Activated T-cell treated with anti-CD3 and anti-CD28 coated beads, Interleukin-2, amount 50 U/mL, for 72 hours (primary cell): Measurements from ENCODE around the gene ABLIM1. TPM values are rescaled to one million over a fixed set of nuclear protein-coding genes. Genes with fewer than 3 reads are reported as not detected.

Experiments
- ATAC-seq, 2 donors: fragments of 150-1000 bp; cut with Tn5 transposase; replicated peaks in 1 of 2; 2 replicates each; pipeline ENCODE4 v1.10.0; 2021; ENCODE audit warnings: moderate library complexity in 2 of 2, mild to moderate bottlenecking in 1 of 2
- DNase-seq, 2 donors: peaks; one replicate each; pipeline ENCODE4 v3.0.0; 2021 to 2022; ENCODE audit warnings: mixed read lengths in 1 of 2
- H3K27ac Mint-ChIP-seq: one replicate; pipeline ENCODE4 v1.8.0; 2022; ENCODE audit warnings: mild to moderate bottlenecking, moderate library complexity, mixed read lengths
- H3K27me3 Mint-ChIP-seq: one replicate; pipeline ENCODE4 v1.8.0; 2022; ENCODE audit warnings: low read depth, mixed read lengths
- H3K36me3 Mint-ChIP-seq, 2 donors: one replicate each; pipeline ENCODE4 v1.8.0; 2022; ENCODE audit warnings: mixed read lengths in 2 of 2, mild to moderate bottlenecking in 1 of 2; ENCODE audit not compliant: insufficient read depth in 2 of 2
- H3K4me1 Mint-ChIP-seq: one replicate; pipeline ENCODE4 v1.8.0; 2022; ENCODE audit warnings: low read depth, mixed read lengths
- H3K4me3 Mint-ChIP-seq, 2 donors: one replicate each; pipeline ENCODE4 v1.8.0; 2022; ENCODE audit warnings: mild to moderate bottlenecking in 2 of 2, mixed read lengths in 2 of 2, moderate library complexity in 2 of 2
- H3K9me3 Mint-ChIP-seq, 2 donors: one replicate each; pipeline ENCODE4 v1.8.0; 2022; ENCODE audit warnings: mixed read lengths in 2 of 2
- total RNA-seq, 2 donors: library from RNA; stranded (reverse); gene quantifications; one replicate each; pipeline ENCODE4 v1.2.3, GENCODE V29; 2022

Gene ABLIM1
- total RNA-seq, 2 donors from 2014 or later = 186 to 219 TPM

DNA sequence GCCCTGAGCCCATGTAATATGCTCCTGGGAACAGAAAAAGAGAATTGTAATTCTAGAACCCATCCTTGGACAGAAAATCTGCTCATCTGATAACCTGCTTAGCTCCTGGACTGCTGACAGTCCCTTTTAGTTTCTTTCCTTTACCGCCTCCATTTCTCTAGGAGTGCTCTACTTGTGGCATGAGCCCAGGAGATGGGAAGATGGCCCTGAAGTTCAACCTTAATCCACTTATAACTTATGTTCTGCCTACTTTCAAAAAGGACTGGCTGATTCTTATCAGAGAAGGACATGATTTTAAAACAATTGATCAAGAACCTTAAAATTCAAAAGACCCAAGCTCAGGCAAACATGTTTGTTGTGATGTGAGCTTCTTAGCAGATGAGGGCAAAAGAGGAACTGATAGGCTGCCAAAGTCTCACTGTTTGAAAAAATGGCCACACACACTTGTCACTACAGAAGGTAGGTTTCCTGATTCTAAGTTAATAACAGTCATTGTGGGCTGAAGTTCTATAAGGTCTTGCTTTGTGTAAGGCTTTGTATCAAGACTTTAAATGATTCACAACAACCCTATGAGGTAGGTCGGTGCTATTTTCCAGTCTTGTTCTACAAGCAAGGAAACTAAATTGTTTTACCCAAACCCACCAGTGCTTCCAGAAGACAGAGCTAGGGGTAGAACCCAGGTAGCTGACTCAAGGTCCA, 159.5 kb downstream of the ABLIM1 start:
- Mint-ChIP-seq H3K27ac (peak overlapping the region; percentile 99), H3K27me3 (no peaks in the 10 kb centered on the region), H3K36me3 (peaks cover 14 to 21% of the 10 kb centered on the region in 2 donors), H3K4me3 (peak overlapping the region; percentile 57 to 90), H3K9me3 (peaks cover 3 to 4% of the 10 kb centered on the region in 2 donors), H3K4me1 (peaks cover 97% of the 10 kb centered on the region)
- peak in 1 of 2 donors; percentile 37 for DNase-seq
- ATAC-seq = peak; percentile 69 to 76

DNA sequence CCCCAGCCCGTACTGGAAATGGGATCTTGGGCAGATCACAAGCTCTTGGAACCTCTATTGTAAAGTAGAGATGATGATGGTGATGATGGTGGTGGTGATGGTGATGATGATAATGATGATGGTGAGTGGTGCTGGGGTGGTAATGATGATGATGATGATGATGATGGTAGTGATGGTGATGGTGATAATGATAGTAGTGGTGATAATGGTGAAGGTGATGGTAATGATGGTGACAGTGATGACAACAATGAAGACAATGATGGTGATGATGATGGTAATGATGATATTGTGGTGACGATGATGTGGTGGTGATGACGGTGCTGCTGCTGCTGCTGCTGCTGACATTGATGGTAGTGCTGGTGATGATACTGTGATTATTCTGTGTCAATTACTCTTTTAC, 162.8 kb downstream of the ABLIM1 start:
- no peaks in the 10 kb centered on the region for H3K27me3 Mint-ChIP-seq
- H3K9me3 Mint-ChIP-seq = peaks cover 3 to 4% of the 10 kb centered on the region in 2 donors
- H3K4me1 Mint-ChIP-seq = peaks cover 91% of the 10 kb centered on the region
- DNase-seq = no peak
- peak overlapping the region; percentile 0 to 5 for H3K4me3 Mint-ChIP-seq
- peaks cover 8 to 12% of the 10 kb centered on the region in 2 donors for H3K36me3 Mint-ChIP-seq
- peak in 1 of 2 donors; percentile 22 for ATAC-seq
- H3K27ac Mint-ChIP-seq = peak overlapping the region; percentile 12

DNA sequence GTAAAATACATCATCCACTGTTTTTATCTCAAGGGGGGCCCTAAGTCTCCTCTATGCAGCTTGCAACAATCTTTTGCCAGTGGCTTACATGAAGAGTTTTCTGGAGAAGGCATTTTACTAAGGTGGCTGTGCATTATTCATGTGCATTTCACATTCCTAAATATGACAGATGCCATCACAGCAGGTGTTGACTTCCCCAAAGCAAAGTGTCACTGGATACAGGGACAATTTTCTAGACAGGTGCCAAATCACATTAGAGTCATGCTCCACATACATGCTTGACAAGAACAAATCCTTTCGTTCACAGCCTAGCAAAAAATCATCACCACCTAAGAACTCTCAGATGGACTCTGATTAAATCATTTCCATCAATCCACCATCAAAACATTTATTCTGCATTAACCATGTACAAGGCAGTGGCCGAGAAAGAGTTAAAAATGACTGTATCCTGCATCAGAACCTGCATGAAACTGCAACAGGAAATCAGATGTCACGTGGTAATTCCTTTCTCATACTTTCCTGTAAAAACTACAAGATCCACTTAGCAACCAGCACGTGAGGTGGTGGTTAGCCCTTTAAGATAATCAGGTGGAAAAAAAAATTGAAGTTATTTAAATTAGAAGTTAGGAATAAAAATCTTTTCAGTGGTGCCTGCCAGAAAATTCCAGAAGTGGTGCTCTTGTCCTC, 165.6 kb downstream of the ABLIM1 start:
- peaks cover 8 to 19% of the 10 kb centered on the region in 2 donors for H3K36me3 Mint-ChIP-seq

DNA sequence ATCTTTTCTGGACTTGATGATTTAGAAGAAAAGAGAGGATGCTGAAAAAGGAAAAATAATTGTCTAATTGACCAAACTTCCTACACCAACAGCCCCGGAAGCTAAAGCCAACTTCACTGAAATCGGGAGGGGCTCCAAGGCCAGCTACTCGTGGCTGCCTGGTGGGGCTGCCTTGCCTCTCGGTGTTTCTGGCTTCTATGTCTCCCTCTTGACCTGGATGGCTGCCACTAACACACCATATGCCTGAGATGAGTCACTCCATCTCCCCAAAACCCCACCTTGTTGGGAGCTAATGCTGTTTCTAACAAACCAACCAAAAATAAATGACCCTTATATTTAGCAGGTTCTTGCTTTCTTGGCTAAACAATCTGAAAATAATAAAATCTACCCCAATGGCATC, 166.1 kb downstream of the ABLIM1 start:
- H3K4me3 Mint-ChIP-seq = peak overlapping the region; percentile 61 to 77
- H3K9me3 Mint-ChIP-seq = peaks cover 3 to 4% of the 10 kb centered on the region in 2 donors
- H3K36me3 Mint-ChIP-seq = peaks cover 8 to 21% of the 10 kb centered on the region in 2 donors
- ATAC-seq (no peak), DNase-seq (no peak)
- peak overlapping the region; percentile 88 for H3K27ac Mint-ChIP-seq
- H3K4me1 Mint-ChIP-seq = peaks cover 85% of the 10 kb centered on the region
- H3K27me3 Mint-ChIP-seq = no peaks in the 10 kb centered on the region

More for the DNA sequence above, 165.6 kb downstream of the ABLIM1 start:
- H3K4me1 Mint-ChIP-seq = peaks cover 85% of the 10 kb centered on the region
- peak; percentile 63 to 66 for ATAC-seq
- H3K9me3 Mint-ChIP-seq = peaks cover 3 to 4% of the 10 kb centered on the region in 2 donors
- no peaks in the 10 kb centered on the region for H3K27me3 Mint-ChIP-seq
- peak overlapping the region; percentile 61 to 77 for H3K4me3 Mint-ChIP-seq
- H3K27ac Mint-ChIP-seq = peak overlapping the region; percentile 88
- peak; percentile 25 to 39 for DNase-seq

DNA sequence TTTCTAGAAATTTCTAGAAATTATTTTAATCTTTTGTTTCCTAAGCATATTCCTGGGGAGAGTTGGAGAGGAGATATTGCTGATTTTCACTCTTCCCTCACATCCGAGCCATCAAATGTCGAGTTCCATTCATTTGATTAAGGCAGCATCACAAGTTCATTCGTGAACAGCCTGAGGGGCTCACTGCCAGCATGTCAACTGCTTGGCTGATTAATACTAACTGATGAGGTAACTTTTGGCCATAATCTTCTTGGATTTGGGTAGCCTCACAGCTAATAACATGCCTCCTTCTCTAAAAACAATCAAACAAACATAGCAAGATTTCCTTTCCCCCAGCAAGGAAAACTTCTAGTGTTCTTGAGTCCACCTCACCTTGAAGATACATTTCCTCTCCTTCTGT, 166.7 kb downstream of the ABLIM1 start:
- Mint-ChIP-seq H3K27ac (peak overlapping the region; percentile 88), H3K9me3 (peaks cover 3 to 4% of the 10 kb centered on the region in 2 donors), H3K4me3 (peak overlapping the region; percentile 61 to 77), H3K36me3 (peaks cover 8 to 24% of the 10 kb centered on the region in 2 donors), H3K27me3 (no peaks in the 10 kb centered on the region), H3K4me1 (peaks cover 86% of the 10 kb centered on the region)
- no peak for DNase-seq
- no peak for ATAC-seq

DNA sequence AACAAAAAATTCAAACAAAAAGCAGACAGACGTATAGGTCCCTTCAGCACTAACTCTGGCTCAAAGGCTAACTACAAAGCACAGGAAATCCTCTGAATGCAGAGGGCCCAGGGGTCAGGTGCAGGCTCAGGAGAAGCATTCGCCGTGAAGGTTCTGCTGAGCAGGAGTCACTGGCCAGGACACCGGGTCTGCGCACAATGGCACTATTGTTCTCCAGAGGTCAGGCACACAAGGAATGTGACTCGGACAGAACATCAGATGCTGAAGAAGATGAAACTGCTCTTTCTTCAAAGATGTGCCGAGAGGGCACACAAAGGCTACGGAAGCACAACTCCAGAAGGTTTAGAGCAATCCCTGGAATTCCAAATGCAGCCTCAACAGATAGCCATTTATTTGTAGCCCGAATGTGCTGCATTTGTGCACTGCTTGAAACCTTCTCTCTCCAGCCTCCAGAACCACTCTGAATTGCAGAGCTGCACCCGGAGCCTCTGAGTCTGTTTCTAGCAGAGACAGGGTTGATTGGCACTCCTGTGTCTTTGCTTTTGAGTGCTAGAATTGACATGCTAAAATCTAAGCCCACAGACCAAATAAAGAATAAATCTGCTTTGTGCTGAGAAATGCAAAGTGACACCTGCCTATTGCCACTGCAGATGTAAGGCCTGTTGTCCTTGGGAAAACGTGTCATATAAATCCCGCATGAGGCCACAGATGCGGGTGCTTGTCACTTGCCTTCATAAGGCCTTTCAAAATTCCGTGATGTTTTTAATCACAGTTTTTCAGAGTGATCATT, 168.4 kb downstream of the ABLIM1 start:
- DNase-seq = no peak
- H3K27me3 Mint-ChIP-seq = no peaks in the 10 kb centered on the region
- H3K9me3 Mint-ChIP-seq = no peaks in the 10 kb centered on the region
- H3K27ac Mint-ChIP-seq = peak overlapping the region; percentile 72
- H3K4me1 Mint-ChIP-seq = peaks cover 71% of the 10 kb centered on the region
- no peak for ATAC-seq
- peaks cover 8 to 23% of the 10 kb centered on the region in 2 donors for H3K36me3 Mint-ChIP-seq
- H3K4me3 Mint-ChIP-seq = peak overlapping the region in 1 of 2 donors; percentile 46

DNA sequence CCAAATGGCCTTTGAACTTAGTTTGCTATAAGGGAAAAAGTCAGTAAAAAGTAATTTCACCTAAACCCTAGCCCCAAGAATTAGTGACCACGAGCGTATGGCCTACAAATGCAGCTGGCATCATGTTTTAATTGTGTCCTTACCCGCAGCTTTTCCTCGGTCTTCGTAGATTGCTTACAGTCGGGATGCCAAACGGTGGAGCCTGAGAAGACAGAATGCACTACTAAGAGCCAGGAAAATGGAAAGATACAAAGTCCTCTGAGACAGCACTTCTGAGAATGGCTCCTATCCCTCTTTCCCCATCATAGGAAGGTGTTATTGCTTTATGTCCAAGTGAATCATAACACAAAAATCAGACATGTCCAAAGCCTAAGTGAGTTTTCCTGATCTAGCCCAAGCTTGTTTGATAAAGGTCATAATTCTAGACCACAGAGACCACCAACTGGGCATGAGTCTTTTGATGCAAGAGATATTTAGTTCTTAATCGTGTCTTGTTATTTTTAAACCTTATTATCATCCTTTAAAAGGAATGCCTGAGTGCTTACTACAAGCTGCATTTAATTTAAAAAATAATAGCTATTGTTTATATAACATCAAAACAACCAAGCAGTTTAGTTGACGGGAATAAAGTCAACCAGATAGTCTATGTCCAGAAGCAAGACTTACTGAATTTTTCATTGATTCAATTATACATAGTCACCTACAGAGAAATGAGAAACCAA, 170.1 kb downstream of the ABLIM1 start:
- H3K27ac Mint-ChIP-seq = peak overlapping the region; percentile 98
- no peaks in the 10 kb centered on the region for H3K27me3 Mint-ChIP-seq
- ATAC-seq = no peak
- H3K4me1 Mint-ChIP-seq = peaks cover 57% of the 10 kb centered on the region
- H3K36me3 Mint-ChIP-seq = peaks cover 10 to 33% of the 10 kb centered on the region in 2 donors
- DNase-seq = no peak
- H3K4me3 Mint-ChIP-seq = peak overlapping the region; percentile 31 to 74
- no peaks in the 10 kb centered on the region for H3K9me3 Mint-ChIP-seq

DNA sequence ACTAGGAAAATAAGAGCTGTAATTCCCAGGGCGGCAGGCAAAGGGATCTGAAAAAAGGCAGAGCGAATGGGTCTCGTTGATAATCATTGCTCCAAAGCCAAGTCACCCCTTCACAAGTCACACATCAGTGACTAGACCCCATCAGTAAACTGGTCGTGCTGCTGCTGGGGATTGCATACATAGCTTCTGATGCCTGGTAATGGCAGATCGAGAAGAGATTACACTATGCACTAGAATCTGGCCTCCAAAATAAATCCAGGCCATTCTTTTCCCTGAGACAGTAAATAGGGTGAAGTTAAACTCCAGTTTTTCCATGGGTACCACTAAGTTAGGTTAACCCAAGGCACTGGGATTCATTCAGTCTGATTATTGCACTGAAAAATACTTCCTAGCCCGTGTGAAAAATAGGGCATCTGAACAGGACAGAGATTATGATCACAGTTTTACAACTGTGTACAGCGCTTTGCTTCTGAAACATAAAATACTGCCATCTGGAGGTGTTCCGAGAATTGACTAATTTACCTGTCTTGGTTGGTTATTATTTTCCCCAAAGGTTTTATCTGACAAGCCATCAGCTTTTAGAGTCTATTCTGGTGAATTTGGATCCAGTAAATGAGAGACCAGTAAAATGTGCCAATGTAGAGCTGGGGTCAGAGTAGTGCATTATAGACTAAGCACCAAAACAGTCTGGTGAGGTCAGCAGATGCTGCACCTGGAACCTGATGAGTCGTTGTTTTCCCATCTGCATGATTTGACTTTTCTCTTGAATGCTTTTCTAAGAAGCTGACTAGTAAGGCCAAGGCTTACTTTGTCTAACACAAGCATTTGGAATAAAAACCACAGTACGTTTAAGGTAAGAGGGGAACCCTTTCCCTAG, 170.9 kb downstream of the ABLIM1 start:
- Mint-ChIP-seq H3K27ac (peak overlapping the region; percentile 98), H3K36me3 (peaks cover 10 to 33% of the 10 kb centered on the region in 2 donors), H3K27me3 (no peaks in the 10 kb centered on the region), H3K4me3 (peak overlapping the region; percentile 31 to 74), H3K4me1 (peaks cover 49% of the 10 kb centered on the region), H3K9me3 (no peaks in the 10 kb centered on the region)
- DNase-seq = no peak
- peak; percentile 89 to 90 for ATAC-seq

DNA sequence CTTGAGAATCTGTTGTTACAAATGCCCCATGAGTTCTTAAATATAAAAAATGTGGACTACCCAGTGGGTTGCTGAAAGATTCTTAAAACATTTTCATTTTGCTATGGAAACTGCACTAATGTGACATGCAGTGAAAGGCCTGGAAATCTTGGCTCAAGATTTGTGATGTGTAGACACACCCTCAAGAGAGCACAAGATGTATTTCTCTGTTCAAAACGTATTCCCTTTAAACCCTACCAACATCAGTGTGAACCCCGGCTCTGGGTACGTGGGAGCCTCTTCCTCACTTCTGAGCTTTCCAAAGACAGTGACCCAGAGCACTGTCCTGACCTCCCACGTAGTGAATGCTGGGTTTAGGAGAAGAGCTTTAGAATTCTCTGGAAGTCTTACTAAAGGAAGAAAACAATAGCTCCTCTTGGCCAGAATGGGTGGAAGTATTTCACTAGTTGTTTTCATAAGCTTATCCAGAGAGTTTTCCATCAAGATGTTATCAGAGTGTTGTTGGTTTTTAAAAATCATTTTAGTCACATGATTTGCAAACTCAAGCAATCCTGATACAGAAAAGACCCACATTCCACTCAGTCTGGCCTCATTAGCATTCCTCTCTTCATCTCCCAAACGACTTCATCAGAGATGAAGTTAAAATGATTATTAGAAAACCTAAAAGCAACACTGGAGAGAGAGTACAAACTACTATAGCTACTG, 172.2 kb downstream of the ABLIM1 start:
- DNase-seq (no peak), ATAC-seq (no peak)
- Mint-ChIP-seq H3K27ac (peak overlapping the region; percentile 68), H3K27me3 (no peaks in the 10 kb centered on the region), H3K4me3 (no peak overlapping the region), H3K4me1 (peaks cover 47% of the 10 kb centered on the region), H3K9me3 (no peaks in the 10 kb centered on the region), H3K36me3 (peaks cover 13 to 38% of the 10 kb centered on the region in 2 donors)

DNA sequence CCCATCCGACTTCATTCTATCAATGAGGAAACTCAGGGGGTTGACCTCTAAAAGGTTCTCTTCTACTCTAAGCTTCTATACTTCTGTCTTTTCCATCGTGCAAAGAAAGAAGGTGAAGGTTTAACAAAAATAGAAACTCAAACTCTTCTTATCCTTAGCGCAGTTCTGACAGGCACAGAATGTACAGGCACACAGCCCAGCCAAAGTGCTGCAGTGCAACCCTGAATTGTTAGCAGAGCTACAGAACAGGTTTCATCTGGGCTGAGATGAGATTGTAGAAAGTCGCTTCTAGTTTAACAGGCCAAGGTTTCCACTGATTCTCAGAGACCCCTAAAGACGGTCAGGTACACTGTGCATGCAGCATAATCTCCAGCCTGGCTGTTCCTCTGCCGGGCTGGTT, 174.5 kb downstream of the ABLIM1 start:
- Mint-ChIP-seq H3K27ac (peak overlapping the region; percentile 63), H3K27me3 (no peaks in the 10 kb centered on the region), H3K4me3 (no peak overlapping the region), H3K4me1 (peaks cover 54% of the 10 kb centered on the region), H3K9me3 (no peaks in the 10 kb centered on the region), H3K36me3 (peaks cover 13 to 36% of the 10 kb centered on the region in 2 donors)
- ATAC-seq (no peak), DNase-seq (no peak)

DNA sequence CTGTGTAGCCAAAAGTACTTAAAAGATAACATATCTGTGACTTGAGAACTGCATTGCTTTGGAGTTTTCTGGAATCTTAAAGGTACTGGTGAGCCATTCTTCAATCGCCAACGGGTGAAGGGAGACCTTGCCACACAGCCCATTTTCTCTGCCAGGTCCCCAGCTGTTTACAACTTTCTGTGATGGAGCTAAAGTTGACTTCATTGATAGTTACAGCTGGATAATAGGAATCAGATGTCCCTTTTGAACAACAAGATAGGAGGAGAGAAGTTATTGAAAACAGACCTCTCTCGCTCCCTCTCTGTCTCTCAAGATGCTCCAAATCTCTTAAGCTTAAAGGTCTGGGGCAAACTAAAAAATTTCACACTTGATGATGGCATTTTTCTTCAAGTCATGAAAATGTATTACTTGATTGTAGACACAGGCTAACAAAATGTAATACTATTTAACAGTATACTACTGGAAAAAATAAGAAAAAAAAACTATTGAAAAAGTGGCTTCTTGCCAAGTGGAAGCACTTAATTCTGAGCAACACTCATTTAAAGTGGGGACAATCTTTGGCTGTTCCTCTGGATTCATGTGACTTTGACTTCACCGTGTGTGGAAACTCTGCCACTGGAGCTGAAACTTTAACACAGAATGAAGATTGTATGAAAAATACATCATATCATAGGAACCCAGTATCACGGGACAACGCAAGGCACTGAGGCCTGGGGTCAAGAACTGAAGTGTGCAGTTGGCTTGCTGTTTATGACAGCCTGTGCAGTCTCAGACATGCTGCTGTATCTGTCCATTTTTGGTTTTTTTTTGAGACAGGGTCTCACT, 175.4 kb downstream of the ABLIM1 start:
- Mint-ChIP-seq H3K4me3 (no peak overlapping the region), H3K9me3 (no peaks in the 10 kb centered on the region), H3K4me1 (peaks cover 46% of the 10 kb centered on the region), H3K27me3 (no peaks in the 10 kb centered on the region), H3K27ac (no peak overlapping the region), H3K36me3 (peaks cover 13 to 35% of the 10 kb centered on the region in 2 donors)
- DNase-seq (no peak), ATAC-seq (no peak)
